Putamen (tissue), 1 donor: ENCODE results near the gene YIPF1.
"Not testable (repeated sequence)": the region's sequence is repeated elsewhere in the genome, so short reads cannot be mapped to it uniquely, and the experiment has no call there.

ENCODE experiments used
- DNase-seq: peaks from one replicate; pipeline ENCODE4 v3.0.0-alpha.2; 2016; ENCODE audit warnings: low spot score

Gene YIPF1

DNA sequence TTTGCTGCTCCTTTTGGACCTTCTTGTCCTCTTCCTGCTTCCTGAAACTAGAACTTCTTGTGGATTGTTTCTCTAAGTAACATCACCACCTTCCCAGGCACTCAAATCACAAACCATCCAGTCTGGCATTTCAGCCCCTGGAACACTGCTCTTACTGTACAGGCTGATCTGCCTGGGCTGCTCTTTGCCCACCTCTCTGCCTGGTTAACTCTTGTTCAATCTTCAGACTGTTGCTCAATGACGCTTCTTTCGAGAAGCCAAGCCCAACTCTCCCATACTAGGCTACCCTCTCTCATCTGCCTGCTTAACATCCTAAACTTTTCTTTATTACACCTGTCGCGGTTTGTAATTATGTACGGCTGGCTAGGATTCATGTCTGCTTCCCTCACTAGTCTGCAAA lies 5.0 kb upstream of the YIPF1 start:
- no peak for DNase-seq

DNA sequence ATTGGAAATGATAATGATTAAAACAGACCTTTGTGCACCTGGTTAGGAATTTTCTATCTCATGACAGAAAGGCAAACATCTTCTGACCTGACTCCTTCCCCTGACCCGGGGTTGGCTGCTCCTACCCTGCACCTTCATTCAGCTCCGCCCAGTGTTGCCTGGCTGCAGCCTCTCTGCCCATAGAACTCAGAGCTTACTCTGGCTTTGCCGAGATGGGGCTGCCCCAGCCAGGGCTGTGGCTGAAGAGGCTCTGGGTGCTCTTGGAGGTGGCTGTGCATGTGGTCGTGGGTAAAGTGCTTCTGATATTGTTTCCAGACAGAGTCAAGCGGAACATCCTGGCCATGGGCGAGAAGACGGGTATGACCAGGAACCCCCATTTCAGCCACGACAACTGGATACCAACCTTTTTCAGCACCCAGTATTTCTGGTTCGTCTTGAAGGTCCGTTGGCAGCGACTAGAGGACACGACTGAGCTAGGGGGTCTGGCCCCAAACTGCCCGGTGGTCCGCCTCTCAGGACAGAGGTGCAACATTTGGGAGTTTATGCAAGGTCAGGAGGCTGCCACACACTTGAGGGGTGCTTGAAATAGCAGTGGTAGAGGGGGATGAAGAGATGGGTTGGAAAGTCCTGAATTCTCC lies 4.5 kb upstream of the YIPF1 start, which contains the start of gene DIO1:
Gene DIO1, plus strand, starts transcription at position 189 of the 638 bp plus-strand sequence. Its CDS starts 24 bp downstream, at position 213.
- DNase-seq, result no peak

DNA sequence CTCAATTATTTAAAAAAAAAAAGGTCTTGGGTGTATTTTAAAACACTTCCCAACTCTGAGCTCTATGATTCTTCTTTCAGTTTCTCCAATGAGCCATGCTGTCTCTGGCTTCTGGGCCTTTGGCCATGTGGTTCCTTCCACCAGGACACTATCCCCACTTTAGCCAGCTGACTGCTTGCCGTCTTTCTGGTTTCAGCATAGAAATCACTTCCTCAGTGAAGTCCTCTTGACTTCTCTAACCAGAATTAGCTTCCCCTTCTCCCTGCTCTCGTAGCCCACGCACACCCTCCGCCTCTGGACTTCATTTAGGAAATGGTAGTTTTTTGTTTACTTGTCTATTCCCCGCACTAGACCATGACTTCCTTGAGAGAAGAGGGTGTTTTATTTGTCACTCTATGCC lies 3.3 kb upstream of the YIPF1 start:
- DNase-seq, result peak; percentile 61

DNA sequence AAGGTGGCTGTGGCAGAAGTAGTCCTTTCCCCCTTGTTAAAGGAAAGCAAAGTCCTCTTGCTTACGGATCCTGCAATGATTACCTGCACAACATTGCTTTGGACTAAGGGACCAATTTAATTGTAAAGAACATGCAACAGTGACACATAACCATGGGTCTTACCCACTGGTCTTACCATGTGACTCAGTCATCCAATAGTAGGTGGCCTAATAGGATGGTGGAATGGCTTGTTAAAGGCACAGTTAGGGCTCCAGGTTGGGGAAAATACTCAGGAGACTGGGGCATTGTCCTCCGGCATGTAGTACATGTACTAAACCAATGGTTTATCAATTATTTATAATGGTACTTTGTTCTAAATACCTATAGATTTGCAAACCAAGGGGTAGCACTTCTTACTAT lies 2.1 kb upstream of the YIPF1 start:
- DNase-seq, result no peak

DNA sequence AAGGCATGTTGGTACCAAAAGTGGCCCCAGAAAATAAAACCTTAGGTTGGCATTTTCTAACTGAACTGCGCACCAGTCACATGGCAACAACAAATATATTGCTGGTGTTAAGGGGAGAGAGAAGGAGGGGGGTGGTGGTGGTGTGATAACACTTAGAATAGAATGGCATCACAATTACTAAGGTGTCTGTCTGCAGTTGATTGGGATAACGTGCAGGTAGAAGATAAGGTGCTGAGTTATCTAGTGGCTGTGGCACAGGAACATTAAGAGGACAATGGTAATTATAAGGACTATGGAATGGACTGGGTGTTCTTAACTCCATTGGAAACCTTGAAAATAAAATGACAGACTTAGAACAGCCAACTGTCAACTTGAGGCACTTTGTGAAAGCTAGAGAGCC lies 1.4 kb upstream of the YIPF1 start:
- DNase-seq, result no peak

DNA sequence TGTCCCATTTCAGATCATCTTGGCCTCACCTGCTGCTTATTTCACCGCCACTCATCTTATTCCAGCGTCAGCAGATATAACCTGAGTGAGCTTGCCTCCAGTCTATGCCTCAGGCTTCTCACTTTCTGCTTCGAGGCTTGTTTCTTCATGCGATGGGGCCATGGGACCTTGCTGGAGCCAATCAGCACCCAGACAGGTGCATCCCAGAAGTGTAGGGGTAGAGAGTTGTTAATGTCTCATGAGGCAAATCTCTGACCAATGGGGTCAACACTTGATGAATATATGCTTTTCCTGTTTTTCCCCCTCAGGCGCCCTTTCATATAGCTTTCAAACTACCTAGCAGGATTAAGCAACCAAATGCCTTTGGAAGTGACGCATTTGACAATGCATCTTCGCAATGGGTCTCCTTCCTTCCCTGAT lies 935 bp upstream of the YIPF1 start:
- DNase-seq, result no peak

DNA sequence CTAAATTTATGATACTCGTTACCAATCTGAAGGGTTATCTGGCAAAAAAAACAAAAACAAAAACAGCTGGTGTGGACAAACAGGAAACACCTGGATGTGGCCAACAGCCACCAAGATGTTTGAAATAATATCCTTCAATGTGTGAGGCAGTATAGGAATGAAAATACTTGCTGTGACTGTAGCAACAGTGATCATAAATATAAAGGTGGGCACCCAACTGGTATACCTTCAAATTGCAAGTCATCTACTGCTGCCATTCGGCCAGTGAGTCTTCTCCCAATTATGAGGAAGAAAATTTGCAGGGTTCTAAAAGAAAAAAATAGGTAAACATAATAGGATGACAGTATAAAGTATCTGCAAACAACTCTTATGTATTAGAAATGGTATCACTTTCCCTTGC lies 916 bp downstream of the YIPF1 start:
- DNase-seq, result no peak

DNA sequence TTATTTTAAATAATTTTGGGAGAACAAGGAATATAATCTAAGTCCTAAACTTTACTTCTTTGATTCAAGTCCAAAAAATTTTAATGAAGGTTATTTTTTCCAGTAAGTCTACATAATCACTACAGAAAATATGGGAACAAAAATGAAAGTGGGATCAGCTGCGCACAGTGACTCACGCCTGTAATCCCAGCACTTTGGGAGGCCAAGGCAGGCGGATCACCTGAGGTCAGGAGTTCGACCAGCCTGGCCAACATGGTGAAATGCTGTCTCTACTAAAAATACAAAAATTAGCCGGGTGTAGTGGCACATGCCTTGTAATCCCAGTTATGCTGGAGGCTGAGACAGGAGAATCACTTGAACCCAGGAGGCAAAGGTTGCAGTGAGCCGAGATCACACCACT lies 6.0 kb downstream of the YIPF1 start:
- not testable (repeated sequence) for DNase-seq

DNA sequence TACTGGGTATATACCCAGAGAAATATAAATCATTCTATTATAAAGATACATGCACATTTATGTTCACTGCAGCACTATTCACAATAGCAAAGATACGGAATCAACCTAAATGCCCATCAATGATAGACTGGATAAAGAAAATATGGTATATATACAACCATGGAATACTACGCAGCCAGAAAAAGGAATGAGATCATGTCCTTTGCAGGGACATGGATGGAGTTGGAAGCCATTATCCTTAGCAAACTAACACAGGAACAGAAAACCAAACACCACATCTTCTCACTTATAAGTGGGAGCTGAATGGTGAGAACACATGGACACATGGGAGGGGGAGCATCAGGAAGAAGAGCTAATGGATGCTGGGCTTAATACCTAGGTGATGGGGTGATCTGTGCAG lies 7.7 kb downstream of the YIPF1 start:
- not testable (repeated sequence) for DNase-seq

DNA sequence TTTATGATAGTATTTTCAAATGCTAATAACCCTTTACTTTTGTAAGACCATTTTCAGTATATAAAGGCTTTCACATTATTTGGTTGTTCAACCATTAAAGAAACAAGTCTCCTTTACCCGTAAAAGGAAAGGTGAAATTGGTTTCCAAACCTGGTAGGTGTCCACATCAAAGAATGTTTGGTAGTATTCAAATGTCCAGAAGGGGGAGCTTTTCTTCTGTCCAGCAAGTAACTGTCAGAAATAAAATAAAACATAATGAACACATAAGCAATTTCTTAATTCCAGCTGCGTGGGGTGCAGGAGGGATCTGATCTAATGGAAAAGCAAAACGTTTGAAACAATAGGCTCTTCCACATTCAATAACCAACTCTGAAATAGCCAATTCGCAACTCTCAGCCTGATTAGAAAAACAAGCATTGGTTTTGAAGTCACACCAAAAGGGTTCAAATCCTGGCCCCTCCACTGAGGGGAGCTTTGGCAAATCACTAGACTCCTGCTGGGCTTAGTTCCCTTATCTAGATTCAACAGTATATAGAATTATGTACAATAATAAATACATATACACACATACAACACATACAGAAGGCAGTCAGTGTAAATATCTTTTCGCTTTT lies 11.0 kb downstream of the YIPF1 start:
- no peak for DNase-seq

DNA sequence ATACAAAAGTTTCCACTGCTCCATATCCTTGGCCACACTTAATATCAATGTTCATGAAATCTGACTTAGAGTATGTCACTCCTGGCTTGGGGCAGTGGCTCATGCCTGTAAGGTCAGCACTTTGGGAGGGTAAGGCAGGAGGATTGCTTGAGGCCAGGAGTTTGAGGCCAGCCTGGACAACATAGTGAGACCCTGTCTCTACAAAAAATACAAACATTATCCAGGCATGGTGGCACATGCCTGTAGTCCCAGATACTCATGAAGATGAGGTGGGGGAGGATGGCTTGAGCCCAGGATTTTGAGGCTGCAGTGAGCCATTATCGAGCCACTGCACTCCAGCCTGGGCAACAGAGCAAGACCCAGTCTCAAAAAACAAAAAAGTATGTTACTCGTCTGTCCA lies 14.4 kb downstream of the YIPF1 start:
- not testable (repeated sequence) for DNase-seq

DNA sequence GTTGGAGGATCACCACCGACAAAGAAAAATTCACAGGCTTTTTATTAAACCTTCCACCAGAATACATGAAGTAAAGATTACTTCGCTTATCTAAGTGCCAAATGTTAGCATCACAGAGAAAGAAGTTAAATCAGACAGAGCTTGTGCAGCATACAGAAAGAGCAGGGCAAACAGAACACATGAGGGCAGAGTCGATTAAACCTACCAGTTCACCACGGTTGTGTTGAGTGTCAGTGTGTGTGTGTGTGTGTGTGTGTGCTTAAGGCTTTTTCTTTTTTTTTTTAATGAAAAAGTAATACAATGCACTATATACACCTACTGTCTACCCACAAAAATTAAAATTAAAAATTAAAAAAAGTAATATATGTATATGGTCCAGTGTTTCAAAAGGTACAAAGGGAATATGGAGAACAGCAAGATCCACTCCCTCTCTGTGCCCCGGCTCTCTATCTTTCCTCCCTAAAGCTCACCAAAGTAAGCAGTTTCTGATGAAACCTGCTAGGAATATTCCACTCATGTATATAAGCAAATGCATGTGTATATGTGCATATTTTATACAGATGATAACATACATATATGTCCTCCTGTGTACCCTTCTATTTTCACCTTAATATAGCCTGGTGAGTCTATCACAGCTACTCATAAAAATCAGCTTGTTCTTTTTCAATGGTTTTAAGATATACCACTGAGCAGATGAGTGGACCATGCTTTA lies 17.7 kb downstream of the YIPF1 start:
- DNase-seq, result no peak

DNA sequence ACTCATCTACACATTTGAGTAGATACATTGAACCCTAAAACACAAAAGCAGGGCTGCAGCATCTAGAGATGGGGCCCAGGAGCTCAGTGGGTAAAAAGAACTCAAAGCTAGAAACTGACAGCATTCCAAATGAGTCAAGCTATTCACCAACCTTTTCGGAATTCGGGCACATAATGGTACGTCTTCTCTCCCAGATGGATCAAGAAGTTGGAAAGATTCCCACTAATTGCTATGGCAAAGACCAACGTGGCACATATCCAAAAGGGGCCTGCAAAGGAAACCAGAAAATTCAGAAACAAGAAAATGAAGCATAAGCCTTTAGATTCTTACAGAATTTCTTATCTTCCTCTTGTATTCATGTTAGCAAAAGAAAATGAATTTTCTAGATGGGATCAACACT lies 18.4 kb downstream of the YIPF1 start:
- DNase-seq, result no peak

DNA sequence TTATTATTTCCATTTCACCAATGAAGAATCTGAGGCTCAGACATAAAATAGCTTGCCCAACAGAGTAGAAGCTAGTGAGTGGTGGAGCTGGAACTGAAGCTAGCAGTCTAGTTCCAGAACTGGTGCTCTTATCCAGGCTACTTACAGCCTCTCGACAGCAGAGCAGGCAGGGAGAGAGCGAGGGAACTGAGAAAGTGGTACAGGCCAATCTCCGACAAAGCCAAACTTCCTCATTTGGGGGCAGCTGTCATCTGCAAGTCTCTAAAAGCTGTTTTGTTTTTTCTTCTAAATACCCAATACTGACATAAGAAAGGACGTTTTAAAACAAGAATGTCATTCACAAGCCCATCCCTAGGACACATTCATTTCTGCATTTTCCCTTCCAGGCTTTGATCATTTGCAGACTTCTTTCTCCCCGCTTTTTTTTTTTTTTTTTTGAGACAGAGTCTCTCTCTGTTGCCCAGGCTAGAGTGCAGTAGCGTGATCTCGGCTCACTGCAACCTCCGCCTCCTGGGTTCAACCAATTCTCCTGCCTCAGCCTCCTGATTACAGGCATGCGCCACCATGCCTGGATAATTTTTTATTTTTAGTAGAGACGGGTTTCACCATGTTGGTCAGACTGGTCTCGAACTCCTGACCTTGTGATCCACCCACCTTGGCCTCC lies 20.0 kb downstream of the YIPF1 start:
- peak; percentile 23 for DNase-seq

DNA sequence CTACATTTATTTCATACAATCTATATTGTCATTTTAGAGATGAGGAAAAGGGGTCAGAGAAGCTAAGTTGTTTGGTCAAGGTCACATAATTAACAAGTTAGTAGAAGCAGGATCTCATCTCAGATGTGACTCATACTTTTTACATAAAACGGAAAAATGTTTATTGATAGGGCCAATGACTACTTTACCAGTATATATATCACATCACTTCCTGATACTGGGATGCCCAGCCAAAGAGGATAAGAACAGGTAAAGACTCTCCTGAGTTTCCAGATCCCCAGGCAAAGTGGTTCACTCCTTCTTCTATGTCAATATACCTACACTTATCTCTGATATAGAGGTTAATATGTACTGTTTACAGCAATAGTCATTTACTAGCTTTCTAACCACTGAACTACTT lies 21.0 kb downstream of the YIPF1 start:
- DNase-seq, result no peak

DNA sequence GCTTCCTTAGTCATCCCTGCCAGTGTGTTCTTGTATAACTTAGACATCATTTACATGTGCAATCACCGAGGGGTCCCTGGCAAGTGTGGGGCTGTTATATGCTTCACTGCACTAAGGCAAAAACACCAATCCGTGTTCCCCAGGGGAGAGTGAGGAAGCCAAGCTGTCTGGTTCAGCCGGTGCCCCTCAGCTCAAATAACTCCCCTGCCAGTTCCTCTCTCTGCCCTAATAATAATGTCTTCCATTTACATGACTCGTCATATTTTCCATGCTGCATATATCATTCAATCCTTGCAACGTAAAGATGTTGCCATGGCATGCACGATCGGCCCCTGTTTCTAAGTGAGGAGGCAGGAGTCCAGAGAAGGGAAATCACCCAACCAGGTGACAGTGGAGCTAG lies 27.1 kb downstream of the YIPF1 start:
- no peak for DNase-seq

DNA sequence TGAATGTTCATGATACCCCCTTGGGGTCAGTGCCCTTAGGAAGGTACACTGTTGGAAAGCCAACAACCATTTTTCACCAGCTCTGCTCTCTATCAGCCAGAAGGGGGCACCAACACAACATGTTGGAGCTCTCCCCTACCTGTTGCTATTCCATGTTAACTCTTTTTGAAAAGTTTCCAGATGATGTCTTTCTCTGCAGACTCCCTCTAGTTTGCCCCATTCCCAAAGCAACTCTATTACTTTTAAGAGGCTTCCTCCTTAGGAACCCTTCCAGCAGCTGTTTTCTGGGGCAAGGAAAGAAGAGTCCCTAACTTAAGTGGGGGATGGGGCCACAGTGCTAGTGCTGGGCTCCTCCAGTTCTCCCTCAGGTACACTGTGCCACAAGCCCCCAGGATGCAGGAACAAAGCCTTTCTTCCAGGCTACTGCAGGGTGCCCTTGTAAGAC lies 28.6 kb downstream of the YIPF1 start:
- DNase-seq, result peak; percentile 28

DNA sequence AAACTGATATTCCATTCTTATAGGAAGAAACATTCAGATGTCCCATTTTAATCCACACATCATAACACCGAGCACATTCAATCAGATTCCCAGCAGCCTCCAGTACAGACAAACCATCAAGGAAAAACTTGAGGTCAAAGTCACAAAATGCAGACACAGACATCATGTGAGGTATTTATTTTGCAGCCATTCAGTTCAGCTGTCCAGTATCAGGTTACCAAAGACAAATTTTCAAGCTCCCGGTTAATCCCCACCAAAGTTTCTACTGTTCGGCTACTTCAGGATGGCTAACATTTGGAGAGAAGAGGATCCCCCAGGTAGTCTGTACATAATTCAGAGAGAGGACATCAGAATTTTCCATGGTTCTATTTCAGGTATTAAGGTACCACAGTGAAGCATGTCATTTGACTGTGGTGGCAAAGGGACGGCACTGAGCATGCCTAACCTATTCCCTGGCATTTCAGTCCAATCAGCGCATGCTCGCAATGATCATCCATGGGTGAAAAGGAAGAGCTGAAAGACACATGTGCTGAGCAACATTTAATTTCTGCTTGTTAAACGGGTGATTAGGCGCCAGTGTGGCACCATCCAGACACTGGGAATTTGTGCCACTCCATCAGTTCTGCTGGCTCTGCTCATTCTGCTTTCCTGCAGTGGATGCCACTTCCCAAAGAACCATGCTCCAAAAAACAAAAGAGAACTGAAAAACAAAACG lies 37.9 kb downstream of the YIPF1 start:
- no peak for DNase-seq

DNA sequence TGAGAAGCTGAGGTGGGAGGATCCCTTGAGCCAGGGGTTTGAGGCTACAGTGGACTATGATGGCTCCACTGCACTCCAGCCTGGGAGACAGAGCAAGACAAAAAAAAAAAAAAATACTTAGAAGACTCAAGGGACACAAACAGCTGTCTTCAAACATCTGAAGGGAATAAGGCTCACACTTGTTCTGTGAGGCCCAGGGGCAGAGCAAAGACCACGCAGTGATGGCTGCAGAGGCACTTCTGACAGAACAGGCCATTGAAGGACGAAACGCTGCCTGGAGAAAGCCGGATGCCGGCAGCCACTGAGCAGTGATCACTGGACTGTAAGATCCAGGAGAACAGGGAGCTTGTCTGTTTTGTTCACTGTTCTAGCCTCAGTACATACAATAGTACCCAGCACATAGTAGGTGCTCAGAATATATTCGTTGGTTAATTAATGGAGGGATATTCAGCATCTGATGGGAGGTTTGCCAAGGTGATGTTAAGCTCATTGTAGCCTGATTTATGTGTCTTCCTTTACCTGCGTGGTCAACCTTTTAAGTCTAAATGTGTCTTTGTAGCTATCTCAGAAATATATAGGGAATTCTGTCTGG lies 39.4 kb downstream of the YIPF1 start:
- no peak for DNase-seq

DNA sequence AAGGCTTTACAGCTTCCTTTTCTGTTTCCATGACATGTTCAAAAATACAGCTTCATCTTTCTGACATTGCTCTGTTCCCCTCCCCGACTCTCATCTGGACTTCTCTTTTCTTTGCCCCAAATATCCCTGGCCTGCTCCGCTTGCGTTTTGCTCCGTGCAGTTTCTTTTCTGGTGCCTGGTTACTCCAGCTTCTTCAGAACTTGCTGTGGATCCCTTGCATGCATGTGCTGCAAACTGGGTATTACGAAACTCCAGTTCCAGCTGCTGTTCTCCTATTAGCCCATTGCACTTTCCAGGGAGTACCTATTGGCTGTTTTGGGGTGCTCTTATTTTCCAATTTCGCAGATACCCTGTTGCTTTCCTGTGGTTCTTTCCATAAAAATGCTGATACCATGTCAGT lies 41.6 kb downstream of the YIPF1 start:
- DNase-seq, result no peak

DNA sequence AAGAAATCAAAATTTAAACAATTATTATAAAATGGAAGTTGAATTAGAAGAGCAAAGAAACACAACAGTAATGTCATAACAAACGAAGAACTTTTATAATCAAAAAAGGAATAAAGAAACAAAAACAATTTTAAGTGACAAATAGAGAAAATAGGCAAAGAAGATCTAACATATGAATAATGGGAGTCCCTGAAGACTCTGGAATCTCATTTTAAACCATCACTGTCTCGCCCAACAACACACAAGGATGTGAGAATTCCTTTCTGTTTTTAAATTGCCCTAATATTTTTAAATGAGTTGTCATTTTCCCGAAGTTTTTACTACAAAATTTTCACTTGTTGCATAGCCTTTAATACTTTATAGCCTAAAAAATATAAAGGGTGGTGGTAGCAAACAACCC lies 47.2 kb downstream of the YIPF1 start:
- DNase-seq, result no peak

DNA sequence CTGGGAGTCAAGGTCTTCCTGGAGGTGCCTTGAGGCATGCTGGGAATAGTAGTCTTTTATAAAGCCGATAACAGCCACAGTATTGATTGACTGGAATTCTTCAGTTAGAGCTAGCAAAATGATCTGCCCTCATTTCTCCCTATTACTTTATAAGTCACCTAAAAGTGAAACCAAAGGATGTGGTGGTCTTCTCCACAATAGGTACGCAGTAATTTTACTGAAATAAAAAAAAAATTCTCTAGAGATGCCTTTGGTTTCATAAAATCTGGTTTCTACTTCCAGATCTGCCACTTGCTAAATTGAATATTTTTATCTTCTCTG lies 51.0 kb downstream of the YIPF1 start:
- DNase-seq, result no peak
